WTC11 (cell line): Measurements from ENCODE around the gene NHLRC3. TPM values are rescaled to one million over a fixed set of nuclear protein-coding genes. Genes with fewer than 3 reads are reported as not detected.
A peak's percentile ranks its signal among the peaks of the same experiment; 100 is the strongest.

Experiments used
- ATAC-seq: fragments of 200-7000 bp; cut with Tn5 transposase; 2 replicates; pipeline ENCODE4 v1.10.0; 2021; ENCODE audit warnings: mild to moderate bottlenecking, moderate library complexity
- CTCF ChIA-PET: fragments of 300-600 bp; sonication (Branson Sonifier 250); formaldehyde crosslinking; loops from one replicate; lab custom pipeline; 2021; ENCODE audit warnings: antibody characterized with exemption; lab: Charles Lee
- POLR2A ChIA-PET: fragments of 350-600 bp; sonication (Branson Sonifier 250); formaldehyde crosslinking; loops from one replicate; lab custom pipeline; 2021; ENCODE audit warnings: antibody characterized with exemption; lab: Charles Lee
- DNase-seq: peaks from one replicate; pipeline ENCODE4 v3.0.0; 2021; ENCODE audit warnings: low spot score
- H3K27ac Mint-ChIP-seq: 2 replicates; pipeline ENCODE4 v1.8.0; 2021; ENCODE audit warnings: mixed read lengths
- H3K27me3 Mint-ChIP-seq: 2 replicates; pipeline ENCODE4 v1.8.0; 2021; ENCODE audit warnings: low read depth, mild to moderate bottlenecking, moderate library complexity, mixed read lengths
- H3K36me3 Mint-ChIP-seq: 2 replicates; pipeline ENCODE4 v1.8.0; 2021; ENCODE audit warnings: mixed read lengths
- H3K4me1 Mint-ChIP-seq: 2 replicates; pipeline ENCODE4 v1.8.0; 2022; ENCODE audit warnings: mixed read lengths
- H3K4me3 Mint-ChIP-seq: 2 replicates; pipeline ENCODE4 v1.8.0; 2021; ENCODE audit warnings: mild to moderate bottlenecking, moderate library complexity, mixed read lengths
- H3K9me3 Mint-ChIP-seq: 2 replicates; pipeline ENCODE4 v1.8.0; 2021; ENCODE audit warnings: mixed read lengths
- AFF4 ChIP-seq: sonication (generic); formaldehyde crosslinking; IDR thresholded peaks from 2 replicates; pipeline ENCODE4 v1.8.1; 2023; ENCODE audit warnings: mild to moderate bottlenecking, missing genetic modification reagents, borderline replicate concordance
- CREB1 ChIP-seq: sonication (generic); formaldehyde crosslinking; IDR thresholded peaks from 2 replicates; pipeline ENCODE4 v1.8.0; 2023; ENCODE audit warnings: mild to moderate bottlenecking, missing genetic modification reagents
- CTCF ChIP-seq: fragments of 200-600 bp; IDR thresholded peaks from 2 replicates; pipeline ENCODE4 v1.8.0; 2022; ENCODE audit warnings: antibody characterized with exemption
- ELF4 ChIP-seq: sonication (generic); formaldehyde crosslinking; IDR thresholded peaks from 2 replicates; pipeline ENCODE4 v1.8.1; 2022; ENCODE audit warnings: low read depth, mild to moderate bottlenecking, moderate library complexity, missing genetic modification reagents
- ETV6 ChIP-seq: sonication (generic); formaldehyde crosslinking; IDR thresholded peaks from 2 replicates; pipeline ENCODE4 v1.8.1; 2022; ENCODE audit warnings: mild to moderate bottlenecking, missing genetic modification reagents
- FOXP1 ChIP-seq: sonication (generic); formaldehyde crosslinking; IDR thresholded peaks from 2 replicates; pipeline ENCODE4 v1.8.0; 2022; ENCODE audit warnings: missing genetic modification reagents, mild to moderate bottlenecking, moderate library complexity, borderline replicate concordance
- IRF1 ChIP-seq: sonication (generic); formaldehyde crosslinking; IDR thresholded peaks from 2 replicates; pipeline ENCODE4 v1.8.0; 2023; ENCODE audit warnings: missing genetic modification reagents
- JUN ChIP-seq: sonication (generic); formaldehyde crosslinking; IDR thresholded peaks from 2 replicates; pipeline ENCODE4 v1.8.0; 2023; ENCODE audit warnings: mild to moderate bottlenecking, missing genetic modification reagents
- KAT7 ChIP-seq: sonication (generic); formaldehyde crosslinking; IDR thresholded peaks from 2 replicates; pipeline ENCODE4 v1.8.1; 2023; ENCODE audit warnings: missing genetic modification reagents, mild to moderate bottlenecking, borderline replicate concordance
- MAX ChIP-seq: sonication (generic); formaldehyde crosslinking; IDR thresholded peaks from 2 replicates; pipeline ENCODE4 v1.8.0; 2022; ENCODE audit warnings: mild to moderate bottlenecking, missing genetic modification reagents
- MLX ChIP-seq: sonication (generic); formaldehyde crosslinking; IDR thresholded peaks from 2 replicates; pipeline ENCODE4 v1.8.1; 2023; ENCODE audit warnings: mild to moderate bottlenecking, missing genetic modification reagents, moderate library complexity
- NR3C1 ChIP-seq: sonication (generic); formaldehyde crosslinking; conservative IDR thresholded peaks from 2 replicates; pipeline ENCODE4 v1.8.1; 2023; ENCODE audit warnings: low read depth, mild to moderate bottlenecking, missing genetic modification reagents
- PREB ChIP-seq: sonication (generic); formaldehyde crosslinking; IDR thresholded peaks from 2 replicates; pipeline ENCODE4 v1.8.1; 2022; ENCODE audit warnings: mild to moderate bottlenecking, missing genetic modification reagents, moderate library complexity, borderline replicate concordance
- TCF7 ChIP-seq: sonication (generic); formaldehyde crosslinking; IDR thresholded peaks from 2 replicates; pipeline ENCODE4 v1.8.0; 2022; ENCODE audit warnings: mild to moderate bottlenecking, low read depth, missing genetic modification reagents, moderate library complexity
- ZBTB43 ChIP-seq: sonication (generic); formaldehyde crosslinking; IDR thresholded peaks from 2 replicates; pipeline ENCODE4 v1.8.1; 2023; ENCODE audit warnings: mild to moderate bottlenecking, missing genetic modification reagents
- ZNF263 ChIP-seq: sonication (generic); formaldehyde crosslinking; IDR thresholded peaks from 2 replicates; pipeline ENCODE4 v1.8.1; 2022; ENCODE audit warnings: low read depth, mild to moderate bottlenecking, moderate library complexity, missing genetic modification reagents
- ZNF532 ChIP-seq: fragments of 250-450 bp; sonication (Bioruptor Pico); IDR thresholded peaks from 2 replicates; pipeline ENCODE4 v1.9.0; 2021; ENCODE audit warnings: mild to moderate bottlenecking, borderline replicate concordance
- total RNA-seq: library from RNA; stranded (reverse); gene quantifications from 3 replicates; pipeline ENCODE4 v1.2.3, GENCODE V29; 2021

NHLRC3 gene
- total RNA-seq, 1 experiment from 2014 or later, result 18.8 TPM

- peak overlapping the region; percentile 70; the same call in 1 of the 2 replicates for H3K27ac Mint-ChIP-seq
- ChIA-PET CTCF (interaction anchor here (0.9 to 1.5 kb wide), 3 partner anchors 10 to 25 kb away, joined by 3 to 6 read pairs (median 6); no protein-coding TSS in a partner anchor), POLR2A (interaction anchor here (1.0 to 1.8 kb wide), 4 partner anchors 9 to 13 kb away, joined by 3 to 10 read pairs (median 5); no protein-coding TSS in a partner anchor)
- H3K4me1 Mint-ChIP-seq, result peaks cover 34% of the 10 kb centered on the region
- no peaks in the 10 kb centered on the region for H3K9me3 Mint-ChIP-seq
- H3K36me3 Mint-ChIP-seq, result peaks cover 5% of the 10 kb centered on the region; the same call in 1 of the 2 replicates
- TF ChIP-seq ZNF532 (CRISPR knock-in tag) (no peak), FOXP1 (CRISPR knock-in tag) (peak; percentile 73; the same call in 1 of the 2 replicates), CTCF (no peak), ZNF263 (CRISPR knock-in tag) (no peak; the same call in 1 of the 2 replicates), CREB1 (CRISPR knock-in tag) (no peak), MLX (CRISPR knock-in tag) (no peak), PREB (CRISPR knock-in tag) (no peak), MAX (CRISPR knock-in tag) (no peak), ETV6 (CRISPR knock-in tag) (peak; percentile 14; the same call in 1 of the 2 replicates), TCF7 (0 out of 2 replicates have a peak, but pooled peaks have one; percentile 60), NR3C1 (CRISPR knock-in tag) (no peak), KAT7 (CRISPR knock-in tag) (0 out of 2 replicates have a peak, but pooled peaks have one; percentile 28), IRF1 (CRISPR knock-in tag) (peak; percentile 68; the same call in 1 of the 2 replicates)
- peak overlapping the region; percentile 92 for H3K4me3 Mint-ChIP-seq
- no peaks in the 10 kb centered on the region for H3K27me3 Mint-ChIP-seq
- ATAC-seq (no peak; the same call in 1 of the 2 replicates), DNase-seq (no peak)
Observed at GRCh38 chr13:39037410-39037879, 811 bp upstream of the NHLRC3 start.

- peak overlapping the region; percentile 92 for H3K4me3 Mint-ChIP-seq
- DNase-seq, result no peak
- peaks cover 9% of the 10 kb centered on the region for H3K36me3 Mint-ChIP-seq
- H3K9me3 Mint-ChIP-seq, result no peaks in the 10 kb centered on the region
- peak overlapping the region; percentile 81 for H3K27ac Mint-ChIP-seq
- ChIA-PET CTCF (interaction anchor here (1.5 kb wide), 1 partner anchor 26 kb away, joined by 6 read pairs; no protein-coding TSS in a partner anchor), POLR2A (interaction anchor here (1.5 kb wide), 1 partner anchor 8 kb away, joined by 3 read pairs; no protein-coding TSS in a partner anchor)
- H3K27me3 Mint-ChIP-seq, result no peaks in the 10 kb centered on the region
- peak; percentile 65 for ATAC-seq
- peaks cover 31% of the 10 kb centered on the region for H3K4me1 Mint-ChIP-seq
- no peak for TF ChIP-seq ZBTB43 (CRISPR knock-in tag)
- no peak for TF ChIP-seq ELF4
- 0 out of 2 replicates have a peak, but pooled peaks have one; percentile 10 for TF ChIP-seq JUN (CRISPR knock-in tag)
- no peak for TF ChIP-seq AFF4 (CRISPR knock-in tag)
Observed at GRCh38 chr13:39038569-39039030, 344 bp downstream of the NHLRC3 start.
